ENCODE data around the gene USP20. TPM values are rescaled to one million over a fixed set of nuclear protein-coding genes. Genes with fewer than 3 reads are reported as not detected.

USP20 gene
- total RNA-seq, 1 experiment from 2014 or later, result 22.1 TPM

DNA sequence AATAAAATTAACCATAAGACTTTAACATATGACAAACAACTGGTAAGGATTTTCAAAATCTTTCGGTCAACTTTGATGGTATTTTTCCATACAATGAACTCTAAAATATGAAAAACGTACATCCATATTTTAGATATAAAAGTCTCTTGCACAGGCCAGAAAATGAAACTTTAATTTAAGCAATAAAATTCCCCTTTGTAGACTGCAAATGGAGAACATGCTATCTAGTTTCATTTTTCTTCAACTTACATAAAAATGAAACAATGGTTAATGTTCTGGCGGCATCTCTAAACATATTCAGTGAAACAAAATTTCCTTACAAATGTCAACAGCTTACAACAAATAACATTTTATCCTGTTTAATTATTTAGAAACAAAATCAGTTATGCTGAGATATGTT is 84.0 kb downstream of the USP20 start:
- no peaks in the 10 kb centered on the region for H3K27me3 ChIP-seq (ENCODE audit: insufficient read depth, low read depth)
- no peaks in the 10 kb centered on the region for H3K36me3 ChIP-seq (ENCODE audit: low read depth)
- H3K79me2 ChIP-seq (ENCODE audit: low read depth), result no peaks in the 10 kb centered on the region
- H3K4me3 ChIP-seq, result no peak overlapping the region
- POLR2A ChIA-PET (ENCODE audit: unreplicated experiment), result interaction anchor here (0.6 kb wide), 1 partner anchor 77 kb away, joined by 4 read pairs; no protein-coding TSS in a partner anchor
- H3F3A ChIP-seq (ENCODE audit: insufficient read depth, low read depth), result no peaks in the 10 kb centered on the region; the same call in 1 of the 2 replicates
- intact Hi-C loops (cut with micrococcal nuclease; ENCODE audit: unreplicated experiment), result no loop called here
- no peaks in the 10 kb centered on the region for H4K20me1 ChIP-seq (ENCODE audit: insufficient read depth)
- CTCF ChIA-PET, result interaction anchor here (0.5 to 0.7 kb wide), 3 partner anchors 20 to 362 kb away, joined by 3 to 8 read pairs (median 3); no protein-coding TSS in a partner anchor
- BruUV-seq (replicated peaks), result no TSS peak
- no peaks in the 10 kb centered on the region for H3K9me2 ChIP-seq (ENCODE audit: insufficient read depth)
- H3K4me1 ChIP-seq (replicated peaks; ENCODE audit: insufficient read depth), result no peaks in the 10 kb centered on the region
- TF ChIP-seq EZH2 (IDR thresholded peaks at IDR 0.05; ENCODE audit: low read depth), result no peak
- TF ChIP-seq, protein P1, sequence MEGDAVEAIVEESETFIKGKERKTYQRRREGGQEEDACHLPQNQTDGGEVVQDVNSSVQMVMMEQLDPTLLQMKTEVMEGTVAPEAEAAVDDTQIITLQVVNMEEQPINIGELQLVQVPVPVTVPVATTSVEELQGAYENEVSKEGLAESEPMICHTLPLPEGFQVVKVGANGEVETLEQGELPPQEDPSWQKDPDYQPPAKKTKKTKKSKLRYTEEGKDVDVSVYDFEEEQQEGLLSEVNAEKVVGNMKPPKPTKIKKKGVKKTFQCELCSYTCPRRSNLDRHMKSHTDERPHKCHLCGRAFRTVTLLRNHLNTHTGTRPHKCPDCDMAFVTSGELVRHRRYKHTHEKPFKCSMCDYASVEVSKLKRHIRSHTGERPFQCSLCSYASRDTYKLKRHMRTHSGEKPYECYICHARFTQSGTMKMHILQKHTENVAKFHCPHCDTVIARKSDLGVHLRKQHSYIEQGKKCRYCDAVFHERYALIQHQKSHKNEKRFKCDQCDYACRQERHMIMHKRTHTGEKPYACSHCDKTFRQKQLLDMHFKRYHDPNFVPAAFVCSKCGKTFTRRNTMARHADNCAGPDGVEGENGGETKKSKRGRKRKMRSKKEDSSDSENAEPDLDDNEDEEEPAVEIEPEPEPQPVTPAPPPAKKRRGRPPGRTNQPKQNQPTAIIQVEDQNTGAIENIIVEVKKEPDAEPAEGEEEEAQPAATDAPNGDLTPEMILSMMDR (conservative IDR thresholded peaks at IDR 0.05), result no peak
- H3K4me2 ChIP-seq, result no peak overlapping the region
- no peak for DNase-seq
- H3K9me3 ChIP-seq (ENCODE audit: insufficient read depth, low read depth), result no peaks in the 10 kb centered on the region
- H2AFZ ChIP-seq, result no peak overlapping the region
- H3K27ac ChIP-seq, result no peak overlapping the region

DNA sequence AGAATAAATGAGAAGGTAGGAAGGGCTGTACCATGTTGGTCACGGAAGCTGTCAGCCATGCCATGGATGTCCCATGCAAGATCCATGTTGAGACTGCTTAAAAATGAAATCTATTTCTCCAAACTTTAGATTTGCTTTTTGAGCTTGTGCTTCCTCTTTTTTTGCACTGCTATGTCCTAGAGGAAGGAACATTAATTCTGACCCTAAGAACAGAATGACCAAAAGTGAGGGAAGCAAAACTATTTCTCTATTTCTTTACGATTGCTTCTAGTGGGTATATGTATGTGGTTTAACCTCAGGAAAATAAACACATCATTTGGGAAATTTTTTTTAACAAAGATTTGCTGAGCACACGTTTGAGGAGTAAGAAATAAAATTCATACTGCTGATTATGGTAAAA is 84.6 kb downstream of the USP20 start:
- H3K9me2 ChIP-seq (ENCODE audit: insufficient read depth), result no peaks in the 10 kb centered on the region
- CTCF ChIA-PET, result no interaction called here
- no peak for TF ChIP-seq EZH2 (IDR thresholded peaks at IDR 0.05; ENCODE audit: low read depth)
- TF ChIP-seq, protein P1 (conservative IDR thresholded peaks at IDR 0.05), result no peak
- no peaks in the 10 kb centered on the region for H4K20me1 ChIP-seq (ENCODE audit: insufficient read depth)
- H3F3A ChIP-seq (ENCODE audit: insufficient read depth, low read depth), result no peaks in the 10 kb centered on the region; the same call in 1 of the 2 replicates
- DNase-seq, result no peak
- H3K4me2 ChIP-seq, result no peak overlapping the region
- intact Hi-C loops (cut with micrococcal nuclease; ENCODE audit: unreplicated experiment), result no loop called here
- no TSS peak for BruUV-seq (replicated peaks)
- POLR2A ChIA-PET (ENCODE audit: unreplicated experiment), result no interaction called here
- no peak overlapping the region for H2AFZ ChIP-seq
- H3K27ac ChIP-seq, result no peak overlapping the region
- H3K4me1 ChIP-seq (replicated peaks; ENCODE audit: insufficient read depth), result no peaks in the 10 kb centered on the region
- no peaks in the 10 kb centered on the region for H3K9me3 ChIP-seq (ENCODE audit: insufficient read depth, low read depth)
- H3K36me3 ChIP-seq (ENCODE audit: low read depth), result no peaks in the 10 kb centered on the region
- no peaks in the 10 kb centered on the region for H3K79me2 ChIP-seq (ENCODE audit: low read depth)
- H3K4me3 ChIP-seq, result no peak overlapping the region
- no peaks in the 10 kb centered on the region for H3K27me3 ChIP-seq (ENCODE audit: insufficient read depth, low read depth)

DNA sequence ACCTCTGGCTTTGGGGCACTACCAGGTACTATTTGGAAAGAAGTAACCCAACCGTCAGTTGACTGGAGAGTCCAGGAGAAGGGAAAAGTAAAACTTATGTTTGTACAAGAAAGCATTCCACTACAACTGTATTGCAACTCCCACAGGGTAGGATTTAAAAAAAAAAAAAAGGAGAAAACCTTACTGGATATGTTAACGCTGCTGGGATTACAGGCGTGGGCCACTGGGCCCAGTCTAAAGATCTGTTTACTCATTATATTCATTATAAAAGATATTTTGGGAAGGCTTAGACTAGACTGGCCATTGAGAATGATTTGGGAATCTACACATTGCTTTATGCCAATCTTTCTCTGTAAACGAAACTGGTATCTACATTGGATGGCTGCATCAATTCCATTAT is 86.6 kb downstream of the USP20 start:
- H3K27ac ChIP-seq, result no peak overlapping the region
- peaks cover 6% of the 10 kb centered on the region; the same call in 1 of the 2 replicates for H3K36me3 ChIP-seq (ENCODE audit: low read depth)
- H3F3A ChIP-seq (ENCODE audit: insufficient read depth, low read depth), result no peaks in the 10 kb centered on the region; the same call in 1 of the 2 replicates
- no peaks in the 10 kb centered on the region for H4K20me1 ChIP-seq (ENCODE audit: insufficient read depth)
- no peak overlapping the region for H2AFZ ChIP-seq
- ChIA-PET CTCF (no interaction called here), POLR2A (ENCODE audit: unreplicated experiment) (no interaction called here)
- H3K4me3 ChIP-seq, result no peak overlapping the region
- no peak overlapping the region for H3K4me2 ChIP-seq
- intact Hi-C loops (cut with micrococcal nuclease; ENCODE audit: unreplicated experiment), result no loop called here
- DNase-seq, result no peak
- H3K4me1 ChIP-seq (replicated peaks; ENCODE audit: insufficient read depth), result no peaks in the 10 kb centered on the region
- no peaks in the 10 kb centered on the region for H3K79me2 ChIP-seq (ENCODE audit: low read depth)
- H3K9me2 ChIP-seq (ENCODE audit: insufficient read depth), result no peaks in the 10 kb centered on the region
- no peaks in the 10 kb centered on the region for H3K27me3 ChIP-seq (ENCODE audit: insufficient read depth, low read depth)
- no TSS peak for BruUV-seq (replicated peaks)
- H3K9me3 ChIP-seq (ENCODE audit: insufficient read depth, low read depth), result no peaks in the 10 kb centered on the region
- TF ChIP-seq, protein P1 (conservative IDR thresholded peaks at IDR 0.05), result no peak
- TF ChIP-seq EZH2 (IDR thresholded peaks at IDR 0.05; ENCODE audit: low read depth), result no peak

Data from PC-9 (cell line).